CD4-positive, alpha-beta T cell treated with Interleukin-17A for 4 hours (primary cell): ENCODE results near the gene TSPAN32.

Experiments
- DNase-seq: peaks from one replicate; pipeline ENCODE4 v3.0.0-alpha.2; 2020; ENCODE audit warnings: mixed read lengths

TSPAN32 gene

DNA sequence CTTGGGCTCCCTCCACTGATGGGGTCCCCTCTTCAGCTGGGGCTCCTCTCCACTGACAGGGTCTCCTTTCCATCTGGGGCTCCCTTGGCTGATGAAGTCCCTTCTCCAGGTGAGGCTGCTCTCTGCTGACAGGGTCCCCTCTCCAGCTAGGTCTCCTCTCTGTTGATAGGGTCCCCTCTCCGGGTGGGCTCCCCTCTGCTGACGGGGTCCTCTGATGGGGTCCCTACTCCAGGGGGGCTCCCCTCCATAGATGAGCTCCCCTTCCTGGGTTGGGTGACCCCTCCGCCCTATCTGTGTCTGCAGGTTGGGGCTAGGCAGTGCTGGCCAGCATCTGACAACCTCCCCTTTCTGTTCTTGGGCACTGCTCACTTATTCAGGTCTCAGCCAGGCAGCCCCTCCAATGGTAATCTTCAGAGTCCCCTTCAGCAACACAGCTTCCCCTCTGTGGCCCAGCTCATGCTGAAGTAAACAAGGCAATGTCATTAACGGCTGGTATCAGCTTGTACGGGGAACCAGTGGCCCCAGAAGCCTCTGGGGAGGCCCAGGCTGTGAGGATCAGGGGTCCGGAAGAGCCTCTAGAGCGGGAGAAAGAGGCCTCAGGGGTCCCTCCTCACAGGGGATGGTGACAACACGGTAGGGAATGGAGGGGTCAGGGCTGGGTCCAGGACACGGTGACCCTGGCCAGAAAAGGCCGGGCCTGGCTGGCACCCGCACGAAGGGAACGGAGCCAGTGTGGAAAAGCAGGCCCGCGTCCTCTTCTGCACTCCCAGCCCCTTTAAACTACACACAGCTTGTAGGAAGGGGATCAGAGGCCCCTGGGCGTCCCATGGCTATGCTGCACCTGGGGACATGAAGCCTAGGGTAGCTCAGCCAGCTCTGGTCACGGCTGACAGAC lies 65.7 kb downstream of the TSPAN32 start:
- no peak for DNase-seq
